HG03342 (cell line): Measurements from ENCODE around the gene KSR1.
"Not testable (repeated sequence)": the region's sequence is repeated elsewhere in the genome, so short reads cannot be mapped to it uniquely, and the experiment has no call there.

Experiments
- ATAC-seq: cut with Tn5 transposase; IDR thresholded peaks from one replicate; pipeline ENCODE4 v1.9.1; 2021; ENCODE audit warnings: mild to moderate bottlenecking, moderate library complexity; ENCODE audit not compliant: unreplicated experiment

KSR1 gene

GRCh38 chr17:27491713-27492190, 35.5 kb downstream of the KSR1 start:
- ATAC-seq: no peak

DNA sequence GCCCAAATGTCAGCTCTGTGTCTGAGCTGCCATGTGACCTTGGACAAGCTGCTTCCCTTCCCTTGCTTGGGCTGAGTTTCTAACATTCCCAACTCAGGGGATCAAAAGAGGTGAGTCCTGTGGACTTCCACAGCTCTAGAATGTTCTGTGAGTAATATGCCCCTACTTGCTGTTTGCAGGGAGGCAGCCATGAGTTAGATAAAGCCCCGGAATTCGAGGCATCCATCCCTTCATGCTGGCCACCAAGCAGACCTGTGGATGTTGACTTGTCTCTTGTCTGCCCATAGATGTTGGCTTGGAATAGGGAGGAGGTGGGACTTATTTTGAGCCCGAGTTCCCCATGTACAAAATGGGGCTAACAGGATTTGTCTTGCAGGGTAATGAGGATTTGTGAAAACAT, 36.2 kb downstream of the KSR1 start:
- ATAC-seq: no peak

- no peak for ATAC-seq
Observed at GRCh38 chr17:27493088-27493487, 36.8 kb downstream of the KSR1 start.

GRCh38 chr17:27494192-27495091, 38.2 kb downstream of the KSR1 start:
- no peak for ATAC-seq

DNA sequence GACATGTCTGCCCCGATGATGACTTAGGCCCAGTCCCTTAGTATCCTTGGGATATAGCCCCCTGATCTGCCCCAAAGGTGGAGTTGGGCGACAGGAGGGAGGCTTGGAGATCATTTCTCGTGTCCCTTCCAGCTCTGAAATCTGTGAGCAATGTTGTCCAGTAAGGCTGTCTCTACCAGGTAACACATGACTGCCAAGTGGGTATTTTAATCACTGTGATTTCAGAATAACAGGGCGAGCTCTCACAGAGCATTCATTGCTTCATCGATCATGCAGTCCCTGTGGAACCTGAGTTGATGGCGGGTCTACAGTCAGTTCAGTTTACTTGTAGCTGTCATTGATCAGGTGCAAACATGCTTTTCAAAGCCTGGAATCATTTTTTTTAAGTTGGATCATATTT, 39.2 kb downstream of the KSR1 start:
- ATAC-seq: no peak

DNA sequence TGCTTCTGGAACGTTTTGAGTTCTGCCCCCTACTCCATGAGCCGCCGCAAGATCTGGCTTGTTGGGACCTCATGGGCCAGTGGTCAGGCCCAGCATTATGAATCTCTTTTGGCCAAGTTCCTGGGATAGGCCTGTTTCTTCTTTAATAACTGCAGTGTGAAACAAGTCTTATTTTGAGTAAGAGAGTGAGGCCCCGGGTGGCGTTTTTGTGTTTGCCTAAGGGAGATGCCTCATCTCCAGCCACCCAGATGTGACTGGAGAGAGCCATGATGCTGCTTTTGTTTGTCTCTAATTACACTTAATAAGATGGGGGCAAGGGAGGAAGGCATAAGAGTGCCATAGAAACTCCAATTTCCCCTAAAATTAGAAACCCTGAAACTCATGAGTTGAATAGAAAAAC, 39.8 kb downstream of the KSR1 start:
- peak; percentile 31 for ATAC-seq

GRCh38 chr17:27496437-27496943, 40.2 kb downstream of the KSR1 start:
- peak; percentile 56 for ATAC-seq

GRCh38 chr17:27496971-27497370, 40.7 kb downstream of the KSR1 start:
- no peak for ATAC-seq

GRCh38 chr17:27497696-27498095, 41.4 kb downstream of the KSR1 start:
- no peak for ATAC-seq

DNA sequence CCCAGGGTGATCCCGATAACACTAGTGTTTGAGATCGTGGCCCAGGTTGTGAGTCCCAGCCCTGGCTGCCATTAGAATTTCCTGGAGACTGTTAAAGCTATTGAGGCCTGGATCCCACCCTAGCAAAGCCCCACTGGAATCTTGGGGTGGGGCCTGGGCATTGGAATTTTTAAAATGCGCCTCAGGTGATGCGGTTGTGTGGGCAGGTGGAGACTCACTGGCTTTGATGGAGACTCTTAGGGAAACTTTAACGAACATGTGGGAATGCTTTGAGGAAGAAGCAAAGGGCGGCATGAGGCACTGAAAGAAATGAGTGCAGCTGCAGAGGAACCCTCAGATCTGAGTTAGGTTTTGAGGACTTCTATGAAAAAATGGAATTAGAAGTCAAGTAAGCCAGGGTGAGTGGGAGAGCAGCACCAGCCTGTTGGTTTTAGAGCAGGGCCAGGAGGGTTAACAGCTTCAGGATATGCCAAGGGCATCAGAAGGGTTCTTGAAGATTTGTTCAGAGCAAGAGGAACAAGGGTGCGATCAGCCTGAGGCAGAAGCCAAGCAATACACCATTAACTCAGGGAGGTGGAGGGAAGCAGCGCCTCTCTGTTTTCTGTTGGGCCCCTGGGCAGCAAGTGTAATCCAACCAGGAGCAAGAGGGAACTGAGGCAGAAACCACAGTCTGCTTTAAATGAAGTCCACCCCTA, 42.5 kb downstream of the KSR1 start:
- ATAC-seq: no peak

DNA sequence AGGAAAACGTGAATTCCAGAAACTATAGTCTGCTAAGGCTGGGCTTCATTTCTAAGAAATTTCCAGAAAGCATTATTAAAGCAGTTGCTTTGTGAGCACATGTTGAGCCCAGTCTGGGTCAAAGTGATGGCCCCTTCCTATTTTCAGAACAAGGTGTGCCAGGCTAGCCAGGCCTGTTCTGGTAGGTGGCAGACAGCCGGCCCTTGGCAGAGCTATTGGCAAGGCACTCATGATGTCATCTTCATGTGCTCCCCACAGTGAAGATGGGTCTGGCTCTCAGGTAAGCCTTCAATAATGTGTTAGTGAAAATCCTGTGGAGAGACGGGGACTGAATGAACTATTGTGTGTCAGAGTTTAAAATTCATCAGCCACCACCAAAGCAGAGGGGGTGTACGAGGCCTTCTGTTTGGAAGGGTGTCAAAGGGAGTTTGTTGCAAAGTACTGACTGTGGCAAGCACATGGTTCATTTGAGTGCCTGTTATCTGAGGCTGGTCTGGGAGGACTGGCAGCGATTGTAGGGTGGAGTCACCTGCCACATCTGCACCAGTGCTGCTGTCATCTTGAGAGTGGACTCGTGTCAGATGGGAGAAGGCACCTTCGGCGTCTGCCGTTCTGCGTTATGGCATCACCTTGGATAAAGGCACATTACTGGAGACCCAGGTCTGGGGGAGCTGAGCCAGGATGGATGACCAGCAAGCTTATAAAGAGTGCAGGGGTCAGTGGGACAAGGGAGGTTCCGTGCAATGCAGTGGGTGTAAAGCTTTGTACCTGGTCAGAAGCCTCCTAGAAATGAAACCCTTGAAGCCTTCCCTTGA, 43.4 kb downstream of the KSR1 start:
- no peak for ATAC-seq

DNA sequence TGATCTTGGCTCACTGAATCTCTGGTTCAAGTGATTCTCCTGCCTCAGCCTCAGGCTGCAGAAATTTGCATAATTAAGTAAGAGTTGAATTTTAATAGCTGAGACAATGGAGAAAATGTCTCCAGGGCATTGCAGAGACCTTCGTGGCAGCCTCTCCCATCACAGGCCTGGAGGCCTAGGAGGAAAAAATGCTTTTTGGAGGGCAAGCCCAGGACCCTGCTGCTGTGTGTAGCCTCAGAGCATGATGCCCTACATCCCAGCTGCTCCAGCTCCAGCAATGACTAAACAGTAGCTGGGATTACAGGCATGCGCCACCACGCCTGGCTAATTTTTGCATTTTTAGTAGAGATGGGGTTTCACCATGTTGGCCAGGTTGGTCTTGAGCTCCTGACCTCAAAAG, 45.1 kb downstream of the KSR1 start:
- not testable (repeated sequence) for ATAC-seq

DNA sequence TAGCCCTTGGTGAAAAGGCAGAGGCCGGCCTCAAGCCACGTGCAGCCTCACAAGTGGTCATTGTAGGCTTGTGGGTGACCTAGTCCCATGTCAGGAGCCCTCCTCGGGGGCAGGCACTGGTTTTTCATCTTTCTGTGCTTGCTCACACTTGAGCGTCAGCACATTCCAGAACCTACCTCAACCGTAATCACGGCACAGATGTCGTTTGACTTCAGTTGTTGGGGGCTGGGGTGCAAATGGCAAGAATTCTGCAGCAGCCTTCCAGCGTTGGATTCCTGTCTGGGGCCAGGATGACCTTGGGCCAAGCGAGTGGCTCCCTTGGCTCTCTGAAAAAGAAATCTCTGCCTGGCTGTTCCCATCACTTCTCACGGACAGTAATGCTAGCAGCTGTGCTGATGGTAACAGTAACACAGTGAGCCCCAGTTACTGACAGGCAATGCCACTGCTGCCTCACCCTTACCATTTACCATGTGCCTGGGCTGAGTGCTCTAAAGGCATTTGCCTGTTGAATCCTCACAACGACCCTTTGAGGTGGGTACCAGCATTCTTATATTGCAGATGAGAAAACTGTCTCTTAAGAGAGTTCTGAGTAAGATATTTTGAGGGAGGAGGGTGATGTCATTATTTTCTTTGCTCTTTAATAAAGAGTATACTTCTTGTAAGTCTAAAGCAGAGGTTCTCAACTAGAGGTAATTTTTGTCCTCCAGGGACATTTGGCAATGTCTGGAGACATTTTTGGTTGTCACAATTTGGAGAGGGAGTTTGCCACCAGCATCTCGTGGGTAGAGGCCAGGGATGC, 46.5 kb downstream of the KSR1 start:
- no peak for ATAC-seq

- no peak for ATAC-seq
Observed at GRCh38 chr17:27503611-27504010, 47.4 kb downstream of the KSR1 start.

DNA sequence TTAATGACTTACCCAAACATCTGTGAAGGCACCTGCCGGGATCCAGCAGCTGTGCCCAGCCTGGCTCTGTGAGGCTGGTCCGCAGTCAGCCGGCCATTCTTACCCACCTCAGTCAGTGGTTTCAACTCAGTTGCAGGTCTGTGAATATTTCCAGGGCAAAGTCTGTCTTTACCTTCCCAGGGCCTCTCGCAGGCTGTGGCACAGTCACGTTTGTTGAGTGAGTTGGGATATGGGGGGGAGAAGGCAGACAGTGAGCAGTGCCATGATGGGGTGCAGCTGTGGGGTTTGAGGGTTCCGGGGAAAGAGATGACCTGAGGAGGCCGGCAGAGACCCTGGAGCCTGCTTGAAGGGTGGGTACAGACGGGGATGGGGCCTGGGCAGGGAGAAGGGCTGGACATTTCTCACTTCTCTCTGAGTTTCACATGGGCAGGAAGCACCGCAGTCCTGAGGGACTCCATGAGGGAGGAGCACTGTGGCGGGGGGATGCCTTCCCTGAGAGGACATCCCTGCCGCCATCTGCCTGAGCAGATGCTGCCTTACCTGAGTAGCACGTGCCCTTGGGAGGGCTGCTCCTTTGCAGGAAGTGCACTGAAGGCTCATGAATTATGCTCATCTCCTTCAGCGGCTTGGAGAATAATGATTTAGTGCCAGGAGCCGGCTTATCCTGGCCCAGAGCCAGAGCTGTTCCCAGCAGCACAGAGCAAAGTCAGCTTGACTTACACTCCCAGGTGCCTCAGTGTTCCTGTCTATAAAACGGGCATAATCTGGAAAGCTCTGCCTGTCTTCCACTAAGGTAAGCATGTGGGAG, 48.1 kb downstream of the KSR1 start:
- no peak for ATAC-seq

GRCh38 chr17:27506348-27507218, 50.3 kb downstream of the KSR1 start:
- ATAC-seq: no peak

GRCh38 chr17:27511168-27511883, 55.1 kb downstream of the KSR1 start:
- ATAC-seq: no peak

DNA sequence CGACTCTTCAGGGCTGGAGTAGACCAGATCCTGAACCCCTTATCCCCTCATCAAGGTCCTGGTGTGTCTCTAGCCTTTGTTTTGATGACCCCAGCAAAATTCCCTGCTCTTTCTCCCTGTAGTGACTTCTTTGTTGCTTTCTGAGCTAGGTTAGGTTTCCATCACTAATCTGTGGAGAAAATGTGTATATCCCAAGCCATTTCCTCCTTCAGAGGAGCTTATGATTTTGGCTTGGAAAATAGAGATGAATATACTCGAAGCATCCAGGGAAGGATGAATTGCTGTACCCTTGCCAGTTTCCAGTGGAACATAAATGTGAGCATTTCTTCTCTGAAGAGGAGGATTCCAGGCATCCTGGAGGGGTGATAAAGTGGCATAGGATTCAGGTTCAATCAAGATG, 55.8 kb downstream of the KSR1 start:
- no peak for ATAC-seq
